Measurements from ENCODE around the gene MEN1. TPM values are rescaled to one million over a fixed set of nuclear protein-coding genes. Genes with fewer than 3 reads are reported as not detected.

Gene MEN1
- total RNA-seq, 6 experiments from 2014 or later: 13.1 to 21.5 (median 17.0) TPM

DNA sequence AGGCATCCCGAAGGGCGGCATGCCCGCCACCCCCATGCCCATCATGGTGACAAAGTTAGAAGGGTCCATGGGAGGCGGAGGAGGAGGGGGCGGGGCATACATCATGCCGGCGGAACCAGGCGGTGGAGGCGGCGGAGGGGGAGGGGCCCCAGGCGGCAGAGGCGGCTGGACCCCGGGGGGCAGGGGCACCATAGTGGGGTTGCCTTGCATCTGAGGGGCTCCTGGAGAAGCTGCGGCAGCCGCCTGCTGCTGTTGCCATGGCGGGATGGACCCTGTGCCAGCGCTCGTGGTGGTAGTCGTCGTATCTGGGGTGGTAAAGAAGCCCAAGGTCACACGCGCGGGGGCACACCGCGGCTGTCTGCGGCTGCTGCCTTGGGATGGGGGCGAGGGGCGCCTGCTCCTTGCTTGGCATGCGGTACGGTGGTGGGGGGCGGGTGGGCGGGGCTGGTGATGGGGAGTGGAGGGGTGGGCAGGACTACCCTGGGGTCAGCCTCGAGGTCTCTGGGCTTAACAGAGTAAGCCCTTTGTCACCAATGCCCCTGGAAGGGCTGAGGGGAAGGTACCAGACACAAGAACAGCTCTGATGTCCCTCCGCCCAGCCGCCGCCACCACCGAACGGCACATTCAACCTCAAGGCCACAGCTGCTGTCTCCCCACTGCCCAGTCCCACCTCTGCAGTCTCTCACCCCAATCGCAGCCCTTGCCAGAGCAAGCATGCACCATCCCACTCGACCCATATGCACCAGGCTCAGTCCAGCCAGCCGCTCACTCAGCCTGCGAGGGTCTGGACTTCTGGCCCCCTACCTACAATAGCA is 44.3 kb downstream of the MEN1 start:
- peaks cover 41 to 82% (median 58%) of the 10 kb centered on the region in 4 donors for H3K36me3 ChIP-seq
- DNase-seq (peak in 1 of 3 donors; percentile 21), ATAC-seq (no peak)
- no peaks in the 10 kb centered on the region for H3K27me3 ChIP-seq
- TF ChIP-seq, protein P1, sequence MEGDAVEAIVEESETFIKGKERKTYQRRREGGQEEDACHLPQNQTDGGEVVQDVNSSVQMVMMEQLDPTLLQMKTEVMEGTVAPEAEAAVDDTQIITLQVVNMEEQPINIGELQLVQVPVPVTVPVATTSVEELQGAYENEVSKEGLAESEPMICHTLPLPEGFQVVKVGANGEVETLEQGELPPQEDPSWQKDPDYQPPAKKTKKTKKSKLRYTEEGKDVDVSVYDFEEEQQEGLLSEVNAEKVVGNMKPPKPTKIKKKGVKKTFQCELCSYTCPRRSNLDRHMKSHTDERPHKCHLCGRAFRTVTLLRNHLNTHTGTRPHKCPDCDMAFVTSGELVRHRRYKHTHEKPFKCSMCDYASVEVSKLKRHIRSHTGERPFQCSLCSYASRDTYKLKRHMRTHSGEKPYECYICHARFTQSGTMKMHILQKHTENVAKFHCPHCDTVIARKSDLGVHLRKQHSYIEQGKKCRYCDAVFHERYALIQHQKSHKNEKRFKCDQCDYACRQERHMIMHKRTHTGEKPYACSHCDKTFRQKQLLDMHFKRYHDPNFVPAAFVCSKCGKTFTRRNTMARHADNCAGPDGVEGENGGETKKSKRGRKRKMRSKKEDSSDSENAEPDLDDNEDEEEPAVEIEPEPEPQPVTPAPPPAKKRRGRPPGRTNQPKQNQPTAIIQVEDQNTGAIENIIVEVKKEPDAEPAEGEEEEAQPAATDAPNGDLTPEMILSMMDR (IDR thresholded peaks at IDR 0.05): no peak
- TF ChIP-seq POLR2A (IDR thresholded peaks at IDR 0.05): no peak
- H3K4me1 ChIP-seq: no peaks in the 10 kb centered on the region
- intact Hi-C loops (cut with DNase I): loop anchor here in 1 of 2 donors (10.0 kb wide), 1 partner anchor 81 kb away; no protein-coding TSS in a partner anchor
- no peak overlapping the region for H3K4me3 ChIP-seq
- no peaks in the 10 kb centered on the region for H3K9me3 ChIP-seq
- WGBS (ENCODE audit: insufficient coverage, low coverage, low lambda C conversion rate, missing lambda C conversion rate): 93% methylated on average over 10 of the region's 42 CpGs
- H3K27ac ChIP-seq: no peak overlapping the region

DNA sequence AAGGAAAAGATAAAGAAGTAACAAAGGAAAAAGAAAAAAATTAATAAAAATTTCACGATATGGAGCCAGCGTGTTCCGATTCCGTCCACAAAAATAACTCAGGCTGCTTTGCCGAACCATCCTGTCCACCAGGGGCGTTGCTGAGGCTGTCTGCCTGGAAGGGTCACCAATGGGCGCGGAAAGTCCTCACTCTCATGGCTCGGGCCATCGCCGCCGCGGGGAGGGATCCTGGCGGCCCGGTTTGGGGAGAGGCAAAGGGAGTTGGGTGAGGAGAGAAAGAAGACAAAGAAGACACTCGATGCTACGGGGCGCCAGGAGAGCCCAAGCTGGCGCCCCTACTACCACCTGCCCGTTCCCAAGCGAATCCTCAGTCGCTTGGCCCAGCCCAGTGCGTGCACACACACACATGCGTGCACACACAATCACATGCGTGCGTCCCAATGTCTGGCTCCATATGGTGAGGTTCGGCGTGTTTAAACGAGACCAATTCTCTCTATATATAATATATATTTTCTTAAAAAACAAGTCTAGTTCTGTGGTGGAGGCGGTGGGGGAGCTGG is 45.0 kb downstream of the MEN1 start:
- H3K9me3 ChIP-seq: no peaks in the 10 kb centered on the region
- DNase-seq: peak in 1 of 3 donors; percentile 24
- intact Hi-C loops (cut with DNase I): loop anchor here in 1 of 2 donors (10.0 kb wide), 1 partner anchor 81 kb away; no protein-coding TSS in a partner anchor
- WGBS (ENCODE audit: insufficient coverage, low coverage, low lambda C conversion rate, missing lambda C conversion rate): 88% methylated on average over 21 of the region's 30 CpGs
- no peak for ATAC-seq
- no peaks in the 10 kb centered on the region for H3K27me3 ChIP-seq
- TF ChIP-seq POLR2A (IDR thresholded peaks at IDR 0.05): no peak
- TF ChIP-seq, protein P1 (IDR thresholded peaks at IDR 0.05): peak in 1 of 4 donors; percentile 4
- no peak overlapping the region for H3K27ac ChIP-seq
- peaks cover 40 to 75% (median 52%) of the 10 kb centered on the region in 4 donors for H3K36me3 ChIP-seq
- no peak overlapping the region for H3K4me3 ChIP-seq
- no peaks in the 10 kb centered on the region for H3K4me1 ChIP-seq

DNA sequence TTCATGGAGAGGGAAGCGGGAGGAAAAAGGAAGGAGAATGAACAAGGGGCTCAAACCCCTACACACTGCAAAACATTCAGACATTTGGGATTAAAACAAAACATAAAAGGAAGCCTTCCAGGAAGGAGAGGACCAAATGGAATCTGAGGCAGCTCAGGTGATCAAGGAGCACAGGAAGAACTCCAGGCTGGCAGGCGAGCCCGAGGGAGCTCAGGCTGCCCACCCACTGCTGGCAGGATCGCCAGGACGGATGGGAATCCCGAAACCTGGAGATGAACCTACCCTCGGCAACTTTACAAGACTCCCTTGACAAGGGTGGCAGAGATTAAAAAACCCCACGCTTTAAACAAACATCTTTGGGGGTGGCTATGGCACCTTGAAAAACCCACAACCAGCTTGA is 45.6 kb downstream of the MEN1 start:
- Histone ChIP-seq H3K9me3 (no peaks in the 10 kb centered on the region), H3K4me3 (no peak overlapping the region), H3K36me3 (peaks cover 34 to 69% (median 46%) of the 10 kb centered on the region in 4 donors), H3K4me1 (no peaks in the 10 kb centered on the region), H3K27ac (no peak overlapping the region), H3K27me3 (no peaks in the 10 kb centered on the region)
- TF ChIP-seq, protein P1 (IDR thresholded peaks at IDR 0.05): no peak
- no peak for TF ChIP-seq POLR2A (IDR thresholded peaks at IDR 0.05)
- intact Hi-C loops (cut with DNase I): loop anchor here in 1 of 2 donors (10.0 kb wide), 1 partner anchor 80 kb away; no protein-coding TSS in a partner anchor
- 89% methylated on average over 8 of the region's 8 CpGs for WGBS (ENCODE audit: insufficient coverage, low coverage, low lambda C conversion rate, missing lambda C conversion rate)
- DNase-seq (no peak), ATAC-seq (no peak)

DNA sequence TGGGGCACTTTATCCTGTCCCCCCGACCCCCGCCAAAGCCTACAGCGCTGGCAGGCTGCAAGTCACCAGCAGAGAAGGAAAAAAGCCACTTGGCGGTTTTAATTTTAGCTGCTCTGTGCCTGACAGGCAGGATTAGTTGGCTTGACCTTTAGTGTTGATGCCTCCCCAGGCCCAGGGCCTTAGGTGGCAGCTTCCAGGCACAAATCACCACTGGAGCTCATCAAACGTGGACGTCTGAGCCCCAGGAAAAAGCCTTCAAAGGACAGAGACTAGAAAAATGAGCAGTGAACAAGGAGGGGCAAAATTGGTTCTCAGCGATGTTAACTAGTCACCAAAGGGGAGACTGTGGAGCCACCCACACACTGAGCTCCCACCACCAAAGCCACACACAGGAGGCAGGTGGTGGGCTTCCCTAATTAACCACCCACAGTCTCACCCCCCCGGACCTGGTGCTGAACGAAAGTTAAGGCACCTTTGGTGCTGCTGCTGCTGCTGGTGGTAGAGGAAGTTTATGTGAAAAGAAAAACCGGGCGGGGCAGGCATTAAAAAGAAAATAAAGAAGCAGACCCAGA is 46.2 kb downstream of the MEN1 start:
- TF ChIP-seq, protein P1 (IDR thresholded peaks at IDR 0.05): no peak
- TF ChIP-seq POLR2A (IDR thresholded peaks at IDR 0.05): no peak
- Histone ChIP-seq H3K27ac (no peak overlapping the region), H3K9me3 (no peaks in the 10 kb centered on the region), H3K4me3 (no peak overlapping the region), H3K36me3 (peaks cover 28 to 63% (median 40%) of the 10 kb centered on the region in 4 donors), H3K27me3 (no peaks in the 10 kb centered on the region), H3K4me1 (no peaks in the 10 kb centered on the region)
- DNase-seq (no peak), ATAC-seq (no peak)
- intact Hi-C loops (cut with DNase I): loop anchor here in 1 of 2 donors (10.0 kb wide), 1 partner anchor 79 kb away; no protein-coding TSS in a partner anchor
- WGBS (ENCODE audit: insufficient coverage, low coverage, low lambda C conversion rate, missing lambda C conversion rate): 46% methylated on average over 8 of the region's 11 CpGs
